OCI-M2 (cell line): ENCODE data around the gene STK26.
"Not testable (repeated sequence)": the region's sequence is repeated elsewhere in the genome, so short reads cannot be mapped to it uniquely, and the experiment has no call there.

ENCODE experiments used
- DNase-seq: peaks from one replicate; lab custom pipeline; 2025; ENCODE audit not compliant: unreplicated experiment; lab: John Stamatoyannopoulos, UW

The STK26 gene

DNA sequence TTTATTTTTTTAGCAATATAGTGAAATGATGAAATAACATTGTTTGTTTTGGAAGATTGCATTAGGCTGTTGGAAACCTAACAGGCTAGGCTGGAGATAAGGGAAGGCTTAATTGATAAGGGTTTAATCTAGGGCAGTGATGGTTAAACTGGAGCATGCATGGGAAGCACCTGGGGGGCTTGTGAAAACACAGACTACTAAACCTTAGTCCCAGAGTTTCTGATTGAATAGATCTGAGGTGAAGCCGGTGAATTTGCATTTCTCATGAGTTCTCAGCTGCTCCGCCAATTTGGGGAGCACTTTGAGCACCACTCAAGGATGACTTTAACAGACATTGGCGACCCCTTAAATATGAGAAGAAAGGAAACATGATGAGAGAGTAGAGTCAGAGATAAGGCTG lies 11.5 kb downstream of the STK26 start:
- DNase-seq: no peak

DNA sequence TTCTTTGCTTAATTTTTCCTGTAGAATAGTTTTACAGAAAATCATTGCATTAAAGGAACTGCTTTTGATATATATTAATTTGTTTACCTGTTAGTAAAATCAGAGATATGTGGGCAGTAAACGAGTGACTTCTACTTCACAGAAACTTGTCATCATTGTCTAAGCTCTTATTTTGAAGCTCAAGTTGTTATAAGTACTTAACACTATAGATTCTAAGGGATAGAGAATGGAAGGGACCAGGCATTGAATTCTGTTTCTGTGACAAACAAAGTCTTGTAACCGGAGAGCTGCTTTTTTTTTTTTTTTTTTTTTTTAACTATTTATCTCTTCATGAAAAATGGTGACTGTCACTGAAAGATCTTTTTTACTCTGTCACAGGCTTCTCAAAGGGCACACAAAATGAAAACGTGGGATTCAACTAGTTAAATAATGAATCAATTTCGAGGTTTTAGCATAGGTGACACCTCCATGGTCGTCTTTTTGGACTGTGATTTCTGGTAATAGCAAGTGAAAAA lies 14.4 kb downstream of the STK26 start:
- no peak for DNase-seq

DNA sequence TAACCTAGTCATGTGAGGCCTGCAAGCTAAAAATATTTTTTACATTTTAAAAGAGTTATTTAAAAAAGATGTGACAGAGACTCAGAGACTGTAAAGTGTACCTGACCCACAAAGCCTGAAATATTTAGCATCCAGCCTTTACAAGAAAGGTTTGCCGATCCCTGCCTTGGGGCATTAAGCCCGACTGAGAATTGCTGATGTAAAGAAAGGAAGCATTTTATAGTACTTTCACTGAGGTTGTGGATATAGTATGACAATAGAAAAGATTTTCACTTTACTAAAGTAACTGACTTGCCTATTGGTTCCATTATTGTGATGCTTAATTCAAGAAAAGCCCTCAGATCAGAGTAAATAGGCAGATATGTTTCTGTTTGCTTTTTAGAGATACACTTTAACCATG lies 17.0 kb downstream of the STK26 start:
- no peak for DNase-seq

DNA sequence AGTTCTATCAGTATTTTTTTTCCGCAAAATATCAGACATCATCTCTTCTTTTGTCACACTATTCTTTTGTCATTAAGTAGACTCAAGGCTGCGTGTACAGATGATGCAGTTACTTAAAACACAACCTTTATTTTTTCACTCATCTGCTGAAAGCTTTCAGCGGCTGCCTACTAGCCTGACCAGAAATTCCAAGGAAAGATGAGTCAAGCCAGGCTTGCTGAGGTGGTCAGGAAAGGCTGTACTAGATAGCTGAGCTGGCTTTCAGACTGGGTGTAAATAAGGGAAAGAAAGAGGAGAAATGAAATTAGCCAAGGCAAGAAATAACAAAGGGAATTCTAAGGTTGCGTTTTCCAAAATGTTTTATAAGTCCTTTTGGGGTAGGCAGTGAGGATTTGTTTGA lies 17.9 kb downstream of the STK26 start:
- DNase-seq: no peak

DNA sequence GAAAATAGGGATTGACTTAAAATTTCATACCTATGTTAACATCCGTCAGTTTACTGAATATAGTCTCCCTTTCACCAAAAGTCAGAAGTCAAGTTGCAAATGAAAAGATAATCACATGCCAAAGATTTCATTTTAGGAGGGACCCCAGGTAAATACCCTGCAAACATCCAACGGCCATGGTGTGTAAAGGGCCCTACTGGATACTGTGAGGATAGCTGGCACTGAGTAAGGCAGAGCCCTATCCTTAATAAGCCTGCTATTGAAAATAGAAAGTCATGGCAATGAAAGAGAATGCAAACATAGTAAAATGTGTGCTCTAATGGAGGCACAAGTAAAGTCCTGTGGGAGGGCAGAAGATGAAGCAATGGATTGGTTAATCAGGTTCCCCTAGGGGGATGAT lies 20.9 kb downstream of the STK26 start:
- DNase-seq: no peak

DNA sequence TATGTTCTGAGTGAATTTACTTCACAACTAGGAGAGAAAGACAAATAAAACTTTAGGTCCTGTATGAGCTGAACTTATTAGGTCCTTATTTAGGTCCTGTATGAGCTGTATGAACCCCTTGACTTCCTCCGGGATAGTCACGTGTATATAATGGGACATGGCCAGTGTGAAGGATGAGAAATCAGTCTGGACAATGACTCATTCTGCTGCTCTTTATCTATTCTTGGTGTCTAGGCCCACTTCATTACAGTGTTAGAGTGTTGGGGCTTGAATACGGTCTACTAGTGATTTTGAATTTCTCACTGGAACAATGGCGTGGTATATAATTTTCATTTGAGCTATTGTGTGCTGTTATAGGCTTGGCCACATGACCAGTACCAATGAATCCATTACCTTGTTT lies 21.9 kb downstream of the STK26 start:
- no peak for DNase-seq

DNA sequence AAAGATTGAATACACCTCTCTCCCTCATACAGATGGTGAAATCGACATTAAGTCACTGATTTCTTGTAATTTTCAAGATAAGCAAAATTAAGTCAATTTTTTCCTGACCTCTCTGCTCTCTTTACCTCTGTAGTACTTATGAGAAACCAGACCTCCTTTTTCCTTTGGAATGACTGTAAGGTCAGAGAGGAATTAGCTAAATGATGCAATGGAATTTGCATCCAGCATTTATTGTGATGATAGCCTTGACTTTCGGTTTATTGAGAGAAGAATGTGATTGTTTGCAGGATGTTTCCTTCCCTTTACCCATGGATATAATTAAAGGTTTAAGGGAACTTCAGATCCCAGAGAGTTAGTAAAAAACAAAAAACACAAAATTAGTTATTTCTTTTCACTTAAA lies 22.4 kb downstream of the STK26 start:
- no peak for DNase-seq

DNA sequence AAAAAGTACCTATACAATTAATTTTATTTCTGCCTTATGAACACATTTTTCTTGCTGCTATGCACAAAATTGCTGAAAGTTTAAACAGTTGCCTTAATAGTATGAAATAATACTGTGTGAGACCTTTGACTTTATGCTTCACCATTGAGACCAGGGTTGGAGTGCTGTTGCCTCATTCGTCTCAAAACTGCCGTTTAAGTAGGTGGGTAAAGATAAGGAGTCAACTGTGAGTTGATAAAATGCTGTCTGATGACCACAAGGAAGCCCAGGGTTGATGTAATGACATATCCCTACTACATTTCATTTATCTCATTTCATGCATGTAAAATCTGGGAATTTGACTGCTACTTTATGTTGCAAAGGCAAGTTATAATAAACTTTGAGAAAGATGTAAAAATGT lies 23.4 kb downstream of the STK26 start:
- no peak for DNase-seq

DNA sequence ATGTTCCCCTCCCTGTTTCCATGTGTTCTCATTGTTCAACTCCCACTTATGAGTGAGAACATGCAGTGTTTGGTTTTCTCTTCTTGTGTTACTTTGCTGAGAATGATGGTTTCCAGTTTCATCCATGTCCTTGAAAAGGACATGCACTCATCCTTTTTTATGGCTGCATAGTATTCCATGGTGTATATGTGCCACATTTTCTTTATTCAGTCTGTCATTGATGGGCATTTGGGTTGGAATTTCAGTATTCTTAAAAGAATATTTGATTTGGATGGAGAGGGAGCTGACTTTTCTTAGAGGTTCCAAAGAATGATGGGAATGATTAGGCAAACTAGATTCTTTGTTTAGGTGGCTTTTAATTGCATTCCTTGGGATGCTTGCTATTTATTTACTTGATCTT lies 28.7 kb downstream of the STK26 start:
- DNase-seq: not testable (repeated sequence)

DNA sequence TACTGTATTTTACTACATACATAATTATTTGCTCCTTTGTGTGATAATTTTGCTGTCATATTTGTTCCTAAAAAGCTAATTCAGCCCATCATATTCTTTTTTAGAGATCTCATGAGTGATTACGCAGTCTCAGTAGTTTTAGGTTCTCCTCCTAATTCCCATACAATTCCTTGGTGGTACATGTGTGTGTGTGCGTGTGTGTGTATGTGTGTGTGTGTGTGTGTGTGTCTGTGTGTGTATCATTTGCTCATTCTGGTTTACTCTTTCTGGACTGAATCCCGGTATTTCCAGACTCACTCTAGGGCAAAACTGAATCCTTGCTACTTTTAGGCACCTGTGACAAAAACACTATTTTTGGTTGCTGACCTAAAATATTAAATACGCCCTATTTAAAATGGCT lies 34.9 kb downstream of the STK26 start:
- no peak for DNase-seq

DNA sequence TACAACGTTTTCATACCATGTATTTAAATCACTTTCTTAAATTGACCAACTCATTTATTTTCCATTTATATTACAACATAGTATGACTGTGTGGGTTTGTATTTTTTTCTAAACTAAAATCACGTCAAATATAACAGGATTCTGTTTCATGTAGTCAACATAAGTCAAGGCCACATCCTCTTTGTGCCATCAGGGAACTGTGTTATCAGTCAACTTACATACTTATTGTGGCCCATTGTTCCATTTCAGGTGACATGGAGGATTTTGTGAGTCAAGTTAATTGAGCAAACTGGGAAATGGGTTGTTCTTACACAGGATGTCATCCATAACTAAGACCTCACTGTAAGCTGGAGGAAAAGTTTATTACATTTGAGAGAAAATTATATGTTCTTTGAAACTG lies 35.9 kb downstream of the STK26 start:
- no peak for DNase-seq

DNA sequence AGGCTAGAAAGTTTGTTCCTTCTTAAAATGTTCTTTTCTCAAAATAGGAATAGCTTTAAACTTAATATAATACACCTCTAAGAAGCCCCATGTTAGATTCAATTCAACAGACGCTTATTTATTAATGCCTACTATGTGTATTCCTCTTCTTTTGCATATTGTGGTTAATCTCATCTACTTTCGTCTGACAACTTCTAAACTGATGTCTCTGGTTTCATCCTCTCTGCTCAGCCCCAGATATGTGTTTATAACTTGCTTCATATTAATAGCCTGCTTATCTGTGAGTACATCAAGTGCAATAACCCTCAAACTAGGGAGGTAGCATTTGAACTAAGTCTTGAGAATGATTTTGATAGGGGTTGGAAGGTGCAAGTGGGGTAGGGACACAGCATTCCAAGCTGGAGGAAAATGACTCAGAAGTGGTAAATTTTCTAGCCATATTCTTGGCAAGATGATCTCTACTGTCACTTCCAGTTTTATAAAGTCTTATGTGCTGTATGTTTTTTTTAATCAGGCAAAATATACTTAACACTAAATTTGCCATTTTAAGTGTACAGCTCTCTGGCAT lies 37.0 kb downstream of the STK26 start:
- DNase-seq: no peak

DNA sequence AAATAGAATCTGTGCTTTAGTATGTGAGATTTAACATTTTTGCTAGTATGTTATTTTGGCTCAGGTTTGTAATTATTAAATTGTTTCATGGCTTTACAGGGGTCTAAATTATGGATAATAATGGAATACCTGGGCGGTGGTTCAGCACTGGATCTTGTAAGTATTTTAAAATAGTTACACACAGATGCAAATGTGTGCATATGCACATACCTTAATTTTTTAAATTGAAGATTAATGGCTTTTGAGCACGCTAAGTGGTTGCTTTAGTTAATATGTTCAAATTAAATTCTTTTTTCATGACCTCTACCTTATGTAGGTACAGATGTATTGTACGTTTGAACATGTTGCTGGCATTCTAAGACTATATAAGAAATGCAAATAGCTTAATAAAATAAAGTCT lies 40.2 kb downstream of the STK26 start:
- no peak for DNase-seq

DNA sequence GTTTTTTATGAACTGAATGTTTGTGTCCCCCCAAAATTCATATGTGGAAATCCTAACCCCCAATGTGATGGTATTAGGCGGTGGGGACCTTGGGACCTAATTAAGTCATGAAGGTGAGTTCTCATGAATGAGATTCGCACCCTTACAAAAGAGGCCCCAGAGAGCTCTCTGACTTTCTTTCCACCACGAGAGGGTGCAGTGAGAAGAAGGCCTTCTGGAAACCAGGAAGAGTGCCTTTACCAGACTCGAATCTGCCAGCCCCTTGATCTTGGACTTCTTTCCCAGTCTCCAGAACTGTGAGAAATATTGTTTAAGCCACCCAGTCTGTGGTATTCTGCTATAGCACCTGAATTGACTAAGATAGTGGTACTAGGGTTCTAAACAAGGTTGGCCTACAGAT lies 40.8 kb downstream of the STK26 start:
- no peak for DNase-seq

DNA sequence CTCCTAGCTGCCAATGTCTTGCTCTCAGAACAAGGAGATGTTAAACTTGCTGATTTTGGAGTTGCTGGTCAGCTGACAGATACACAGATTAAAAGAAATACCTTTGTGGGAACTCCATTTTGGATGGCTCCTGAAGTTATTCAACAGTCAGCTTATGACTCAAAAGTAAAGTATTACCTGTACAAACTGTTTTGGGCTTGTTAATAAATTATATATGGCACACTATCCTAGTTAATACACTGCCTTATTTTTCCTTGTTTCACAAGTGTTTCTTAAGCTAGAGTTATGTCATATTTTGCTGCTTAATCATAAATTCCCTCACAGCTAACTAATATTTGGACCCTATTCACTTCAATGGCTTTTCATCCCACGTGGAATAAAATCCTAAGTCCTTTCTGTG lies 45.3 kb downstream of the STK26 start:
- DNase-seq: no peak

DNA sequence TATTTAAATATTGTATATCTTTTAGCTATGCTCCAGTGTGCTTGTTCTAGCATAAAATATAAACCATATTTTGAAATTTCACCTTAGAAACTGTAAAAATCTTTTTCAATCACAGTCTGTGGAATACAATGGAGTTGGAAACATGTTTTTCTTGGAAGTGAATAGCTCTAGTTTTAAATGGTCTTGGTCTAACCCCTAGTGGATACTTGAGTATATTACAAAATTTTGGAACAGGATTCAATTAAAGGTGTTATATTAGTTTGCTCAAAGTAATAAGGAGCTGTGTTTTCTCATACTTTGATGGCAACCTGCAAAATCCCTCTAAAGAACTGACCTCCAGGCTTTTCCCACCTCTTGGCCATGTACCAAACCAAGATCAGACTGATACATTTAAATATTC lies 48.2 kb downstream of the STK26 start:
- no peak for DNase-seq

DNA sequence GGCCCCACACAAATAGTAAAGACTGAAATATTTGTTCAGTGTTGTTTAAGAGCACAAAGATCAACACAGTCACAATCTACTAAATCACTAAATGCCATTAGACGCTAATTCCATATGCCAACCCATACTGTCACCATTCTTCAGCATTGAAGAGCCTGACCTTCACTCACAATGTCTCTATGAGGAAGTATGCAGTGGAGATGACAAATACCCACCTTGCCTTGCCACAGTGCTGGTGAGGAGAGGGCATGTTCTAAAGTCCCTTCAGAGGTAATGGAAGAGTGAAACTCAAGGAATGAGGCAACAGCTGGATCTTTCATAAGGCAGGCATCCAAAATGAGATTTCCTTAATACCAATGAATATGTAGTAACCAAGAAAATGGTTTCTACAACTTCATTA lies 54.3 kb downstream of the STK26 start:
- no peak for DNase-seq

DNA sequence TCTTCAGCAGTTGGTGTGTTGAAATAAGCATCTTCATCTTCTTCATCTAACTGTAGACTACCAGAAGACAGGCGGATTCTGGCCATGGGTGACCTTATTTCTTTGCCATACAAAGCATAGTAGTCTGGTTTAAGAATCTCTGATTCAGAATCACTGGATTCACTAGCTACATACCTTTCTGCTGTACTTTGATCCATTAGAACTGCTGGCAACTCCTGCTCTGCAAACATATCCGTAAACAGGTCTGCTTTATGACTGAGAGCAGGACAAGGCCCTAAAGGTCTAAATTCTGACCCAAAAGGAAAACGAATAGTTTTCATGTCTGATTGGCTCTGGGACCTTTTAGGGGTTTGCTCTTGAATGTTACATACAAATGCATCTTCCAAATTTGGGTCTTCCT lies 54.8 kb downstream of the STK26 start:
- DNase-seq: no peak

DNA sequence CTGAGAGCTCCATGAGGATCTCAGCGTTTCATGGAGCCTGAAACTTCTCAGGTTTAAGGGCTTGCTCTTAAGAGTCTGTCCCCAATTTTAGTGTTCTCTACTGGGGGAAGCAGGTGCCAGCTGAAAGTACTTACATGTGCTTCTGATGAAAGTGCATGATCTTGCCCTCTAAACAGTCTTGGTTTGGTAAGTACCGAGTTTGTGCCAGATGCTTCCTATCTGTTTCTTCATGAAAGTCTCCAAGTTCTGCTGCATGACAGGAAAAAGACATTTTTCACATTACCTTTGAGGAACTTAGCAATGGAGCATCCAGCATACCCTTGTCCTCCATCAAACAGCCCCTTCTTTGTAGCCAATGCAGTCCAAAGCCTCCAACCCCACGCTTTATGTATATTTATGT lies 62.7 kb downstream of the STK26 start:
- no peak for DNase-seq

DNA sequence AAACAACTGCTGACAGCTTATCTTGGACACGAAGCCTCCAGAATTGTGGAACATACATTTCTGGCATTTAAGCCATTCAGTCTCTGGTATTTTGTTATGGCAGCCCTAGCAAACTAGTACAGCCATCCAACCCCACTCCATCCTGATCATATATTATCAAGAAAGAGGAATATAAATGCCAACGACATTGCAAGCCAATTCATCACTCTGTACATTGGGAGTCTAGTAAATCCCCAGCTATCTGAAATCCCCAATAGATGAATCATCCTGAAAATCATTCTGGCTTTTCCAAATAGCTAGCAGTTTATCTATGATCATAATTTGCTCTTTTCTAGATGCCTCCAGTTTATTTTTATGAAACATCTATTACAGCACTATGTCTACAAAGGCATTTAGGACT lies 63.6 kb downstream of the STK26 start:
- DNase-seq: no peak

DNA sequence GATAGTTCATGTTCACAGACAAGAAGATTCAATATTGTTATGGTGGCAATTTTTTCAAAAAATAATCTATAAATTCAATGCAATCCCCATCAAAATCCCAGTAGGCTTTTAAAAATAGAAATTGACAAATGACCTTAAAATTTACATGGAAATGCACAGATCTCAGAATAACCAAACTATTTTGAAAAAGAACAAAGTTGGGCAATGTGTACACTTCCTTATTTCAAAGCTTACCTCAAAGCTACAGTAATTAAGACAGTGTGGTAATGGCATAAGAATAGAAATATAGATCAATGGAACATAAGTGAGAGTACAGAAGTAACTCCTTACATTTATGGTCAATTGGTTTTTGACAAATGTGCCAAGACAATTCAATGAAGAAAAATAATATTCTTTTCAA lies 65.8 kb downstream of the STK26 start:
- no peak for DNase-seq

DNA sequence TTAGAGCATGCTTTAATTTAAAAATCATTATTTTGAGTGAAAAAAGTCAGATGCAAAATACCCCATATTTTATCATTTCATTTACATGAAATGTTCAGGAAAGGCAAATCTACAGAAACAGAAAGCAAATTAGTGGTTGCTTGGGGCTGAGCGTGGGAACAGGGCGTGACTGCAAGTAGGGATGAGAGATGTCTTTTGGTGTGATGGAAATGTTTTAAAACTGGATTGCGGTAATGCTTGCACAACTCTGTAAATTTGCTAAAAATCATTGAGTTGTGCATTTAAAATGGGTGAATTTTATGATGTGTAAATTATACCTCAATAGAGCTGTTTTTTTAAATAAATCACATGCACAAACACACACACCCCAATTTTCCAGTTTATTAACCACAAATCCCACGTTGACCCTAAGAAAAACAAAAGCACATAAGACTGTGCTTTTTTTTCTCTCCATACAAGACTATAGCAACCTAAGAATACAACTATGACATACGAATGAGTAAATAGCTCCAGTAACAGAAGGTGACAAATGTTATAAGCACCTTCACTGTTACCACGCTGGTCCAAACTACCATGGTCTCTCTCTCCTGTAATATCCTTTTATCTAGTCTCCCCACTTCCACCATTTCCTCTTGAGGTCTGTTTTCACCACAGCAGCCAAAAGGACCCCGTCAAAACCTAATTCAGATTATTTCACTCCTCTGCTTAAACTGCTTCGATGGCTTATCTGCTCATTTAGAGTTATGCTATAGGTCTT lies 67.5 kb downstream of the STK26 start:
- DNase-seq: no peak

DNA sequence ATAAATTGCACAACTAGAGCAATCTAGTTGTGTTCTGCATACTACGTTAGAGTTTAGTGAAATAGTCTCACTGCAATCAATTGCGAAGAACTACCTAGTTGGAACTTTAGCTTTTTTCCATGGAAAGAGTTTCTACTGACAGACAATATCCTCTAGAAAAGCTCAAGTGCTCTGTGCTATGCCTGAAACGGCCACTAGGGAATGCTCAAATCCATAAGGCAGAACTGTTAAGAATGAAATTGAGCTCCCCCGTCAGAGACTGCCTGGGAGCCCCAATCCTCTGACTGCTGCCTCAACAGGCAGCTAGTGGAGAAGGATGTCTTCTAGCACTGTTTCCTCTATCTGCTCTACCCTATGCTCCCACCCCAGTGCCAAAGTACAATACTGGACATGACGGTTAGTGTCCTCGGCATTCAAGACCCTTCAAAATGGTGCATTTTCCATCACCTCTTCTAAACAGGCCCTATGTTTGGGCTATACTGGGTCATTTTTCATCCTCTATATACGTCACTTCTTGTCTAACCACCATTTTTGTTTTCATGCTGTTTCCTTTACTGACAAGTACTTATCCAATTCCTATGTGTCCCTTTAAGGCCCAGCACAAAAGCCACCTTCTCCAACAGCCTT lies 69.5 kb downstream of the STK26 start:
- no peak for DNase-seq
